Lower leg skin (tissue), 3 donors: Measurements from ENCODE around the gene SARM1.

Experiments used
- CTCF ChIP-seq, 3 donors: fragments of 450-650 bp; IDR thresholded peaks; one replicate each; pipeline ENCODE4 v1.5.1; 2016; ENCODE audit warnings: antibody characterized with exemption in 3 of 3, mild to moderate bottlenecking in 3 of 3, moderate library complexity in 2 of 3
- POLR2A ChIP-seq, 2 donors: fragments of 450-650 bp; IDR thresholded peaks; one replicate each; pipeline ENCODE4 v1.6.1; 2016 to 2017; ENCODE audit warnings: antibody characterized with exemption in 2 of 2, mild to moderate bottlenecking in 1 of 2, moderate library complexity in 1 of 2

- TF ChIP-seq CTCF (IDR thresholded peaks at IDR 0.05) (no peak), POLR2A (IDR thresholded peaks at IDR 0.05) (no peak)
Measured at GRCh38 chr17:28334171-28334570, 37.3 kb upstream of the SARM1 start.
